Small intestine (tissue), 7 donors: ENCODE data around the gene PCSK2. TPM values are rescaled to one million over a fixed set of nuclear protein-coding genes. Genes with fewer than 3 reads are reported as not detected.

Experiments
- DNase-seq, 2 donors: peaks; one replicate each; pipeline versions ENCODE4 v3.0.0 to v3.0.0-alpha.2; 2013
- FAIRE-seq: peaks from 2 replicates; lab custom pipeline; 2012; peaks lifted over from hg19 to GRCh38; lab: Jason Lieb, UNC
- H3K27ac ChIP-seq, 3 donors: one replicate each; pipeline ENCODE4 v1.5.1; 2013; ENCODE audit warnings: low read length in 2 of 3, mild to moderate bottlenecking in 2 of 3, control low read depth in 1 of 3, inconsistent platforms in 1 of 3, low read depth in 1 of 3, moderate library complexity in 1 of 3
- H3K27me3 ChIP-seq, 3 donors: one replicate each; pipeline ENCODE4 v1.6.1; 2013; ENCODE audit warnings: low read length in 3 of 3, inconsistent platforms in 1 of 3; ENCODE audit not compliant: control insufficient read depth in 3 of 3, insufficient read depth in 3 of 3
- H3K36me3 ChIP-seq, 3 donors: one replicate each; pipeline ENCODE4 v1.6.1; 2013; ENCODE audit warnings: low read length in 3 of 3, inconsistent platforms in 1 of 3, low read depth in 1 of 3, mild to moderate bottlenecking in 1 of 3, moderate library complexity in 1 of 3; ENCODE audit not compliant: control insufficient read depth in 3 of 3, insufficient read depth in 2 of 3
- H3K4me1 ChIP-seq, 3 donors: one replicate each; pipeline ENCODE4 v1.6.1; 2013; ENCODE audit warnings: low read length in 2 of 3, inconsistent platforms in 1 of 3, low read depth in 1 of 3, mild to moderate bottlenecking in 1 of 3, moderate library complexity in 1 of 3; ENCODE audit not compliant: control insufficient read depth in 3 of 3, insufficient read depth in 2 of 3
- H3K4me3 ChIP-seq, 3 donors: one replicate each; pipeline ENCODE4 v1.5.1; 2013; ENCODE audit warnings: low read length in 3 of 3, control low read depth in 1 of 3, inconsistent platforms in 1 of 3, low read depth in 1 of 3, mild to moderate bottlenecking in 1 of 3, moderate library complexity in 1 of 3
- H3K9me3 ChIP-seq, 2 donors: one replicate each; pipeline ENCODE4 v1.6.1; 2013; ENCODE audit warnings: low read depth in 1 of 2, low read length in 1 of 2; ENCODE audit not compliant: control insufficient read depth in 2 of 2, insufficient read depth in 1 of 2
- WGBS, 3 donors: extraction: QIAGEN DNeasy Blood & Tissue Kit; methylation state at CpG; one replicate each; pipeline ENCODE4 v1.1.7; 2013; 5-methylcytosine and 5-hydroxymethylcytosine counted together
- polyA plus RNA-seq, 4 donors: library from polyadenylated mRNA; stranded (reverse) in 3 of 4; unstranded in 1 of 4; fragments of 200-250 nt in 3 of 4; fragments of 120-200 nt in 1 of 4; gene quantifications; one replicate each; pipeline versions ENCODE4 v1.2.1 to v1.2.3, GENCODE V29; 2013
- donor health status: healthy with polysubstance abuse.
- donor health status: control.
- donor health status: control.
- donor health status: Bipolar disorder and iron deficiency.
- donor health status: healthy.

PCSK2 gene
- polyA plus RNA-seq, 4 donors: 0.27 to 2.6 (median 0.78) TPM

DNA sequence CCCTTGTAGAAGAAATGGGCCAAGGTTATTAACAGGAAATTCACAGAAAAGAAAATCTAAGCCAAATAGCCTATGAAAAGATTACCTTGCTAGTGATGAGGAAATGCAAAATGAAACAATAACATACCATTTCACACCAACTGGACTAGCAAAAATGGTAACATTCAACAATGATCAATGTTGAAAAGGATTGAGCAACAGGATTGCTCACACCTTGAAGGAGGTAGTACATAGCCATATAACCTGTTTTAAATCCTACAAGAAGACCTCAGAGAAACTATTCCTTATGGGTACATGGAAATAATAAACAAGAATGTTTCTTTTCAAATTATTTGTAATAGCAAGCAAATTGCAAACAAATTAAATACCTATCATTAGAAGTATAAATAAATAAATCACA, 196.9 kb downstream of the PCSK2 start:
- Histone ChIP-seq H3K4me1 (no peaks in the 10 kb centered on the region), H3K27ac (no peak overlapping the region), H3K4me3 (no peak overlapping the region), H3K27me3 (no peaks in the 10 kb centered on the region), H3K36me3 (no peaks in the 10 kb centered on the region), H3K9me3 (no peaks in the 10 kb centered on the region)
- no peak for FAIRE-seq
- no peak for DNase-seq

DNA sequence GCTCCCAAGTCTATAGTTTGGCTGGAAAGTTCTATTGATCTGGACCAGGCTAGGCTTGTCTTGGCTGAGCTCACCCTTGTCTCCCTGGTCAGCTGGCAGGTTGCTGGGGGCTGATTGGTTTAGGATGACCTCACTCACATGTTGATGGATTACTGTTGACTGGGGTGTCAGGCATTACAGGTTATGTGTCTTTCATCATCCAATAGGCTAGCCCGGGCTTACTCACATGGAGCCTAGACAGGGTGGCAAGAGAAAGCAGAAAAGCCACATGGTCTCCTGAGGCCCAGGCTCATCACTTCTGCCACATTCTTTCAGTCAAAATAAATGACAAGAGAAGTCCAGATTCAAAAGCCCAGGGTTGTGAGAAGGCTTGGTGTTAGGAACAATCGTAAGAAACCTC, 200.8 kb downstream of the PCSK2 start:
- Histone ChIP-seq H3K27me3 (no peaks in the 10 kb centered on the region), H3K36me3 (no peaks in the 10 kb centered on the region), H3K4me1 (no peaks in the 10 kb centered on the region), H3K4me3 (no peak overlapping the region), H3K27ac (no peak overlapping the region), H3K9me3 (no peaks in the 10 kb centered on the region)
- WGBS, 3 donors: 78 to 85% (median 82%) methylated on average over 2 of the region's 2 CpGs
- FAIRE-seq (no peak), DNase-seq (no peak)

DNA sequence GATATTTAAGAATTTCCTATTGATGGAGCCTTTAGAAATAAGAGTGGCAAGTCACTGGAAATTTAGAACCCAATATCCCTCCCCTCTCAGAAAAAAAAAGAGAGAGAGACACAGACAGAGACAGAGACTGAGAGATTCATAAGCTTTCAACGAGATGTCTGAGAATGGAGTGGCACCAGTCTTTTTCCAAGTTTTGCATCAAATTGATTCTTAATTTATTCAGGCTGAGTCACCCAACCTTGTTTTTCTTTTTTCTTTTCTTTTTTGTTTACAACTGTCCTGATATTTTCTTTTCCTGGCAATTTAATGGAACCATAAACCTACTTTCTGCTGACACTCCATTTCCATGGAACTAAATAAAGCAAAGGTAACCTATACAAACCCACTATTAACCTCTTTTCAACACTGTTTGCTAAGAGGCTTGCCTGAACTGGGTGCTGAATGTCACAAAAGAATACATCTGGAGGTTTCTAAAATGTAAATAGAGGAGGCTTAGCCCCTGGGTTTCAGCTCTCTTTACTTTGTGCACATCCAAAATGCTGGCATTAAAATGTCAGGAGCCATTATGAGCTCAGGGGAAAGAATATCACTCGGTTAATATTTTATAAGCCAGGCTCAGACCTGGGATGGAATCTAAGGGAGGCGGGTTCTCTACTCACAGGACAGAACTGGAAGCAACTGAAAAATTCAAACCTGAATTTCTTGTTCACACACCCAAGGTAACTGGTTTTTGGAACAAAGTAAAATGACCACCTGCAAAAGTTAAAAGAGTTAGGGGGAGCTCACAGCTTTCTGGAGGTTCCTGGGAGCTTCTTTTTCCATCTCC, 203.5 kb downstream of the PCSK2 start:
- no peaks in the 10 kb centered on the region for H3K4me1 ChIP-seq
- DNase-seq: no peak
- no peak for FAIRE-seq
- peaks cover 0 to 3% (median 0%) of the 10 kb centered on the region in 3 donors for H3K27me3 ChIP-seq
- H3K9me3 ChIP-seq: no peaks in the 10 kb centered on the region
- no peak overlapping the region for H3K4me3 ChIP-seq
- H3K36me3 ChIP-seq: no peaks in the 10 kb centered on the region
- WGBS, 3 donors: 40 to 57% (median 46%) methylated on average over 3 of the region's 3 CpGs
- H3K27ac ChIP-seq: no peak overlapping the region

DNA sequence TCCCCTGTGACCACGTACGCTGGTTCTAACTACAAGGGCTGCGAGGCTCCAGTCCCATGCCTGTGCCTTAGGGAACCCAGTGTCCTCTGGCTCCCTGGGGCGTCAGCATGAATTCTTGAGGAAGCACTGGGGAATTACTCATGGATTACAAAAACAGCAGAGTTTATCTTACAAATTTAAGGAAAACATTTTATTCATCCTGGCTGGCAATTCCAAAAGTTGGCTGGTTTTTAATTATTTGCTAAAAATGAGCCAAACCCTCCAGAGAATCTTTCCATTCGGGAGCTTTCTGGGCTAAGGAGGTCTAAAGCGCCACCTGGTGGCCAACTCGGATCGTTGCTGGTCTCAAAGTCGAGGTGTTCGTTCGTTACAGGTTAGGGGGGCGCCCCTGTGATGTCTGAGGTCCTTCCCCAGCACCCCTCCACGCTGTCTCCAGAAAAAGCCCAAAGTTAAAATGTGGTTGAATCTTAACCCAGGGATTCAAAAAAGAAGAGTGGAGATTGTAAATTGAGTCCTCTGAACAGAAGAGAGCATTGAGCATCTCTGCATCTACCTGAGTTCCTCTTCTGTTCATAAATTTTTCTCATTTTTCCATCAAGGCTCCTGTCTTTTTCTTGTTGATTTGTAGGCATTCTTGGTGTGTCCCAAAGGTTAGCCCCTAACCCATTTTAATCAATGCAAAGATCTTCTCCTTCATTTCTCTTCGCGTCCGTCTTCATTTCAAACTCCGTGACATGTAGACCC, 205.0 kb downstream of the PCSK2 start:
- no peaks in the 10 kb centered on the region for H3K4me1 ChIP-seq
- H3K27ac ChIP-seq: no peak overlapping the region
- H3K36me3 ChIP-seq: no peaks in the 10 kb centered on the region
- H3K9me3 ChIP-seq: no peaks in the 10 kb centered on the region
- DNase-seq: peak; percentile 47 to 54
- no peak for FAIRE-seq
- WGBS, 3 donors: 32 to 34% (median 33%) methylated on average over 17 of the region's 17 CpGs
- H3K27me3 ChIP-seq: peaks cover 0 to 6% (median 0%) of the 10 kb centered on the region in 3 donors
- H3K4me3 ChIP-seq: no peak overlapping the region

DNA sequence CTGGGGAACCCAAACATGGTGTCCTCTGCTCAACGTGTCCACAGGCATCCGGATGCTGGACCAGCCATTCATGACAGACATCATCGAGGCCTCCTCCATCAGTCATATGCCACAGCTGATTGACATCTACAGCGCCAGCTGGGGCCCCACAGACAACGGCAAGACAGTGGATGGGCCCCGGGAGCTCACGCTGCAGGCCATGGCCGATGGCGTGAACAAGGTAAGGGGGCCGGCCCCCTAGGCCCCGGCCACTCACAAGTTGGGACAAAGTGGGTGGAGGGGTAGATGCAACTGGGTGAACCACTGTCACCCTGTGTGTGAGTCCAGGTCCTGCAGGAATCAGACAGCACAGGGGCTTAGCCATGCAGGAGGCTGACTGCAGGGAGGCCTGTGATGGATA, 209.8 kb downstream of the PCSK2 start:
- Histone ChIP-seq H3K4me3 (no peak overlapping the region), H3K36me3 (no peaks in the 10 kb centered on the region), H3K9me3 (no peaks in the 10 kb centered on the region), H3K27me3 (peaks cover 0 to 6% (median 0%) of the 10 kb centered on the region in 3 donors), H3K4me1 (no peaks in the 10 kb centered on the region), H3K27ac (no peak overlapping the region)
- 84 to 93% (median 91%) methylated on average over 11 of the region's 11 CpGs for WGBS, 3 donors
- DNase-seq (no peak), FAIRE-seq (no peak)

DNA sequence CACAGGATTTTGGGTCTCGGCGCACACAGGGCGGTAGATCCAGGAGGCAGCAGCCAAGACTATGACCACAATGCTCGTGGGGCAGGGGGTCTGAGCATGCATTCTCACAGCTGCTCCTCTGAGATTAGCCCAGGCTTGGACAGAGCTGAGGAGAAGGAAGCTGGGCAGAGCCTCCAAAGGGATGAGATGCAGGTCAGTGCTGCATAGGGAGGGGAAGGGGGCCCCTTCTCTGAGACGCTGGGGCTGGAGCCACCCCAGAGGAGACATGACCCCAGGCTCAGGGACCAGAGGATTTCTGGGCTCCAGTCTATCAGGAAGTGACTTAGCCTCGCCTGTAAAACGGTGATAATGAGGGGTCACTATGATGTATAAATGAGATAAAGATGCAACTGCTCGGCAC, 210.4 kb downstream of the PCSK2 start:
- Histone ChIP-seq H3K9me3 (no peaks in the 10 kb centered on the region), H3K36me3 (no peaks in the 10 kb centered on the region), H3K4me1 (no peaks in the 10 kb centered on the region), H3K27me3 (peaks cover 0 to 6% (median 0%) of the 10 kb centered on the region in 3 donors), H3K27ac (no peak overlapping the region), H3K4me3 (no peak overlapping the region)
- DNase-seq (no peak), FAIRE-seq (no peak)
- 49 to 61% (median 52%) methylated on average over 8 of the region's 8 CpGs for WGBS, 3 donors

DNA sequence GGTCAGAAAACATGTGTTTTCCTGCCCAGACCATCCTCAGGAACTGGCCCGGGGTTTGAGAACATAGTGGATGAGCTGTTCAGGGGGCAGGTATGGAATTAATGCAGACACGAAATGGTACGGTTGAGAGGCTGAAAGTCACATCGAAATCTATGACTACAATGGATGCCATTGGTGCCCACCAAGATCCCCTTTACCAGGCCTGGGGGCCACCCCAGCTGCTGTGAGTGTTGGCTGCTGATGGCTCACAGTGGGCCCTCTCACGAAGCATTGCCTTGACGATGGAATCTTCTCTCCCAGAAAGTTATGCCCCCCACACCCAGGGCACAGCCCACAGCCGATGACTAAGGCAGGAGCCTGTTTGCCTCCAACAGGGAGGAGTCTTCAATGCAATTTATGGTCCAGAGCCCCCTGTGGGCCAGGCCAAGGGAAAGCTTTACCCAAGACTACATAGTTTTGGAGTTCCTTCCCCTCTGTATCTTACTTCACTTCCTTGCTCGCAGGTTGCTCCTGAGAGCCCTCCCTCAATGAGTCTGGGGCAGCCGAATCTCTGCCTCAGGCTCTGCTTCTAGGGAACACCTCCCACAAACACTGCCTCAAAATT, 211.7 kb downstream of the PCSK2 start:
- FAIRE-seq: no peak
- Histone ChIP-seq H3K27ac (no peak overlapping the region), H3K9me3 (no peaks in the 10 kb centered on the region), H3K27me3 (peaks cover 0 to 6% (median 5%) of the 10 kb centered on the region in 3 donors), H3K4me3 (no peak overlapping the region), H3K36me3 (no peaks in the 10 kb centered on the region), H3K4me1 (no peaks in the 10 kb centered on the region)
- no peak for DNase-seq
- 75 to 86% (median 85%) methylated on average over 9 of the region's 9 CpGs for whole genome bisulfite sequencing, 3 donors

DNA sequence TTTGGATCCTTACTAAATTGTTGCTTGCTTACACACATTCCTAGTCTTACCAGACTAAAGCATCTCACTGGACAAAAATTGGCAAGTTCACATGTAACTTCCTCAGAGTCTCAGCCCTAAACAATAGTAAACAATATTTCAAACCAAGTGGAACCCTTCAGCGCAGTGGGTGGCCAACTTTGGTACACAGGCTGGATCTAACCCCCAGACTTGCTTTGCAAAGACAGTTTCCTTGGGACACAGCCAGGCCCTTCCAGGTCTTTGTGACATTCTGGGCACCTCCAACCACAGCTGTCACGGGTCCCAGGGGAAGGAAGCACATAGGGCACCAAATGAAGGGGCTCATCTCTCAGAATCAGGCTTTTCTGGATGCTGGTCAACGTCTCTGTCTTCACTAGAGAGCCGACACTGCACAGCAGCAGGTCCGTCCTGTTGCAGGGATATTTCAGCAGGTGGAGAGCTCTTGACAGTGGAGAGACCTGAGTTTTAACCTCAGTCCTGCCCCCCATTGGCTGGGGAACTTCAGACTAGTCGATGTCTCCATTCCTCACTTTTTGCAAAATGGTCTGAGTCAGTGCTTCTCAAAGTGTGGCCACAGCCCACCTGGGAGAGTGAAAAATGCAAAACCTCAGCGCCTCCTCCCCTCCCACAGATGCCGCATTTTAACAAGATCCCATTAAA, 212.9 kb downstream of the PCSK2 start:
- Histone ChIP-seq H3K36me3 (no peaks in the 10 kb centered on the region), H3K4me3 (no peak overlapping the region), H3K4me1 (no peaks in the 10 kb centered on the region), H3K9me3 (no peaks in the 10 kb centered on the region), H3K27ac (no peak overlapping the region), H3K27me3 (peaks cover 0 to 5% (median 4%) of the 10 kb centered on the region in 3 donors)
- WGBS, 3 donors: 65 to 75% (median 69%) methylated on average over 8 of the region's 8 CpGs
- DNase-seq: no peak
- no peak for FAIRE-seq
